Measurements from ENCODE around the gene MYO1E. TPM values are rescaled to one million over a fixed set of nuclear protein-coding genes. Genes with fewer than 3 reads are reported as not detected.
"Not testable (repeated sequence)": the region's sequence is repeated elsewhere in the genome, so short reads cannot be mapped to it uniquely, and the experiment has no call there.

The MYO1E gene
- total RNA-seq, 1 experiment from 2014 or later, result 34.0 TPM

DNA sequence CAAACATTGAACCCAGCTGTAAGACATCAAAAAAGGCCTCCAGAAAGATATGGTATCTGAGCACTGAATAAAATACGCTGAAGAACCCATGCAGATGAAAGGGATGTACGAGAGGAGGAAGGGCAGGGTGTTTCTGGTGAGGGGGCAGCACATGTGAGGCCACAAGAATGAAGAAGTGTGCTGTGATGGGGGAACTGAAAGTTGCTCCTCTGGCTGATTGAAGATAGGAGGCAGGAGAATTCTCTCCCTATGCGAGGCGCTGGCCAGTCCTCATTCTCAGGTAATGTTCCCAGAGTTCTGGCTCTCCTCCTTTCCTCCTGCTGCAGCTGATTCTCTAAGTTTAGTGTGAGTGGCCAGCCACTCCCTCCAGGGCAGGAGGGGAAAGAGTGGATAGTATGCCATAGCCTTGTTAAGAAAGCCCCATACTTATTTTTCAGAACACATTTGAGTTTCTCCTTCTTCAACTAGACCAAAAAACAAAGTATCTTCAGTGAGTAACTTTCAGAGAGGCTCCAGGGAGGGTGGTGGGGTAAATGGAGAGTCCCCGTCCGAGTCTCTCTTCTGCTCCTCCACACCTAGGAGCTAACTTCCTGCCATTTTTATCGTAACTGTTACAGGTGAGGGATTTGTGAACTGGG, 26.9 kb upstream of the MYO1E start:
- no peak overlapping the region for H3K4me3 ChIP-seq (ENCODE audit: insufficient read depth, low read depth, low read length)
- DNase-seq, result no peak
- no peaks in the 10 kb centered on the region for H3K36me3 ChIP-seq (replicated peaks; ENCODE audit: control insufficient read depth, insufficient read depth, low read length)
- H3K27me3 ChIP-seq (ENCODE audit: control insufficient read depth, insufficient read depth, low read length), result peaks cover 8% of the 10 kb centered on the region; the same call in 1 of the 2 replicates

DNA sequence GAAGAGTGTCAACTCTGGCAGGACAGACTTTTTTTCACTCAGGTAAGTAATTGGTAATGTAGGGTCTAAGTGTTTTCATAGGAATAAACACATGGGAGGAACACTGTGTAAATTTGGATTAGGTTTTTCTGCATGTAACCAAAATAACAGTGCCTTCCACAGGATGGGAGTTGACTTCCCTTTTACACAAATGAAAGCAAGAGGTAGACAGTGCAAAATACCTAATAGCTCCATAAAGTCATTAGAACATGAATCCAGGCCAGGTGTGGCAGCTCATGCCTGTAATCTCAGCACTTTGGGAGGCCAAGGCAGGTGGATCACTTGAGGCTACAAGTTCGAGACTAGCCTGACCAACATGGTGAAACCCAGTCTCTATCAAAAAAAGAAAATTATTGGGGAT, 25.5 kb upstream of the MYO1E start:
- H3K27me3 ChIP-seq (ENCODE audit: control insufficient read depth, insufficient read depth, low read length), result peaks cover 7% of the 10 kb centered on the region; the same call in 1 of the 2 replicates
- no peak for DNase-seq
- no peak overlapping the region for H3K4me3 ChIP-seq (ENCODE audit: insufficient read depth, low read depth, low read length)
- H3K36me3 ChIP-seq (replicated peaks; ENCODE audit: control insufficient read depth, insufficient read depth, low read length), result no peaks in the 10 kb centered on the region

DNA sequence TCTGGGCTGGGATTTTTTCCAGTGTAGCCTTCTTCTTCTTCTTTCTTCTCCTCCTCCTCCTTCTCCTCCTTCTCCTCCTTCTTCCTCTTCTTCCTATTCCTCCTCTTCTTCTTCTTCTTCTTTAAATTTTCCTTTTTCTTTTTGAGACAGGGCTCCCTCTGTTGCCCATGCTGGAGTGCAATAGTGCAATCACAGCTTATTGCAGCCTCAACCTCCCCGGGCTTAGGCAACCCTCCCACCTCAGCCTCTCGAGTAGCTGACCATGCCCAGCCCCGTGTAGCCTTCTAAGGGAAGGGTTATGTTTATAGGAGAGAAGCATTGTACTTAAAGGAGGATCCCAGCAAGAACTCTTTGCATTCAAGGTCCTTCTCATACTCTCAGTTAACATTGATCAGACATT, 24.0 kb upstream of the MYO1E start:
- no peak for DNase-seq
- no peaks in the 10 kb centered on the region for H3K36me3 ChIP-seq (replicated peaks; ENCODE audit: control insufficient read depth, insufficient read depth, low read length)
- H3K27me3 ChIP-seq (ENCODE audit: control insufficient read depth, insufficient read depth, low read length), result peaks cover 7% of the 10 kb centered on the region; the same call in 1 of the 2 replicates
- no peak overlapping the region for H3K4me3 ChIP-seq (ENCODE audit: insufficient read depth, low read depth, low read length)

DNA sequence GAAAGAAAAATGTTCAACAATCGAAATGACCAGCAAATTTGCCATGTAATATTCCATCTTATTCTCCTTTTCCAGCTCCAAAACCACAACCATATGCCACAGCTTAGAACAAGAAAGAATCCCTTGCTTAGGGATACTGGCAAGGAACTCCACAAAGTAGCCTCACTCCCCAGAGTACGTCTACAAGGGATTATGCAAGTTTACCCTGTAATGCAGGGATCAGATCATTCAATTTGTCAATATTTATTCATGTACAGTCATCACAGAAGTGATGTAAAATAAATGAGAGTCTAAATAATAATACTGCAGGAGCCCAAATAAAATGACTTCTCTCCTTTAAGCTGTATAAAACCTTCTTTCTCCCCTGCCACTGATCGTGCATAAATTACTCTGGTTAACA, 23.5 kb upstream of the MYO1E start:
- DNase-seq, result no peak
- Histone ChIP-seq H3K27me3 (ENCODE audit: control insufficient read depth, insufficient read depth, low read length) (peaks cover 7% of the 10 kb centered on the region; the same call in 1 of the 2 replicates), H3K4me3 (ENCODE audit: insufficient read depth, low read depth, low read length) (no peak overlapping the region), H3K36me3 (replicated peaks; ENCODE audit: control insufficient read depth, insufficient read depth, low read length) (no peaks in the 10 kb centered on the region)

DNA sequence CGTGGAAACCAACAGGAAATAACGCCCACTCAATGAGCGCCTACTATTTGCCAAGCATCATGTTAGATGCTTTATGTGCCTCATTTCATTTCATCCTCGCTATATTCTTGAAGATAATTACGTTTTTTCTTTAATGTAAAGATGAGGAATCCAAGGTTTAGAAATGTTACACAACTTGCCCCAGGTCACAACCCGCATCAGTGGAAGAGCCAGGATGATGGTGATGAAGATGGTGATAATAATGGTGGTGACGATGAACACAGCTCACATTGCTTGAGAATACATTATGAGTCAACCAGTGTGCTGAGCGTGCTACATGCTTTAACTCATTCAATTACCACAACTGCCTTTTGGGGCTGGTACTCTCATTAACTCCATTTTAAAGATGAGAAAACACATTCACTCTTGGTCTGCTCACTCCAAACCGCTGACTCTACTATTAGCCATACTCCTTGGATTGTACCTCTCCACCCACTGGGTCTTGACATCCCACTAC, 21.5 kb upstream of the MYO1E start:
- no peaks in the 10 kb centered on the region for H3K27me3 ChIP-seq (ENCODE audit: control insufficient read depth, insufficient read depth, low read length)
- DNase-seq, result no peak
- no peaks in the 10 kb centered on the region for H3K36me3 ChIP-seq (replicated peaks; ENCODE audit: control insufficient read depth, insufficient read depth, low read length)
- H3K4me3 ChIP-seq (ENCODE audit: insufficient read depth, low read depth, low read length), result no peak overlapping the region

DNA sequence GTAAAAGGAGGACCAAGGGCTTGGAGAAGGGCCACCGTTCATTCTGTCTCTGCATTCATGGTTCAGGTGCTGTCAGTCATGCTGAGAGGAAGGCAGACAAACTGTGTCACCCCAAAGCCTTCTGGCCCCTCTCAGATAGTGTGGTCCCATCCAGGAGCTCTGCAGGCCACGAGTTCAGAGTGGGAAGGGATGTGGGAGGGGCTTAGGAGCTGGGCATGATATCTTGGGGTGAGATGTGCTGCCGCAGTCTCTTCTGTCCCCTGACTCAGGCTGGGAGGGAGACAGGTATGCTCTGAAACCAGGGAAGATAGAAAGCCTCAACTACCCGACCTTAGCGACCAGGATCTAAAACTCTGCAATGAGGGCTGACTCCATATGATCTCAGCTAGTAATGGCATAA, 19.6 kb upstream of the MYO1E start:
- no peaks in the 10 kb centered on the region for H3K27me3 ChIP-seq (ENCODE audit: control insufficient read depth, insufficient read depth, low read length)
- H3K36me3 ChIP-seq (replicated peaks; ENCODE audit: control insufficient read depth, insufficient read depth, low read length), result no peaks in the 10 kb centered on the region
- no peak overlapping the region for H3K4me3 ChIP-seq (ENCODE audit: insufficient read depth, low read depth, low read length)
- no peak for DNase-seq

DNA sequence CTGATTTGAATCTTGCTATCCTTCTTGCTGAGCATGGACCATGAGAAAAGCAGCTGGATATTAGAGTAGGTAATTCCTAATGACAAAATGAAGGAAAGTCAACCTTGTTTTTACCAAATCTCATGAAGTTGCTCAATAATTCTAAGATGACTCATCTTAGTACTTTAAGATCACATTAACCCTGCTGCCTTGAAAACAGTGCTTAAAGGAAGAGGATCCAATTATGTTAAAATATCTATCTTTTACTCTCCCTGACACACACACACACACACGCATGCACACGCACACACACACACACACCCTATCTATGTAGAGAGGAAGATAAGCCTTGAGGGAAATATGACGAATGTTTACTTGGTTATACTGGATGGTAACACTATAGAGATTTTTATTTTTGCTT, 16.0 kb upstream of the MYO1E start:
- no peak for DNase-seq

DNA sequence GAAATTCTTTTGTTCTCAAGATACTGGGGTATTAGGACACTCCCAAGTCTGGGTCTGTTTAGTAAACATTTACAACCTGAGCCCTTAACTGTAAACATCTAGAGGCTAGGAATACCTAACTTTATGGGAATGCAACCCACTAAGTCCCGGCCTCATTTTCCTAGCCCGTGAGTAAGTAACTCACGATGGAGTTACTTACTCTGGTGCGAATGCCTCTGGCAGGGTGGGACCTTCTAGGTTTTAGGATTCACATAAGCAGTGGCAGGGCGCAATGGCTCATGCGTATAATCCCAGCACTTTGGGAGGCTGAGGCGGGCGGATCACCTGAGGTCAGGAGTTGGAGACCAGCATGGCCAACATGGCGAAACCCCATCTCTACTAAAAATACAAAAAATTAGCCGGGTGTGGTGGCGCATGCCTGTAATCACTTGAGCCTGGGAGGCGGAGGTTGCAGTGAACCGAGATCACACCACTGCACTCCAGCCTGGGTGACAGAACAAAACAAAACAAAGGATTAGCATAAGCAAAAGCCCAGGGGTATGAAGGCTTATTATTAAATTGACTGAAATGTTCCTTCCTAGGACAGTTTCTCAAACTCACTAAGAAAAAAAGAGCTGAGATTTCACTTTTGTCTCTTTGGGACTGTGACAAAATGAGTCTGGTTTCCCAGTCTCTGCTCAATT, 14.7 kb upstream of the MYO1E start:
- H3K4me3 ChIP-seq (ENCODE audit: insufficient read depth, low read depth, low read length); H3K27me3 ChIP-seq (ENCODE audit: control insufficient read depth, insufficient read depth, low read length); DNase-seq; H3K36me3 ChIP-seq (replicated peaks; ENCODE audit: control insufficient read depth, insufficient read depth, low read length): not testable (repeated sequence)

More for the DNA sequence above, 16.0 kb upstream of the MYO1E start:
- no peaks in the 10 kb centered on the region for H3K27me3 ChIP-seq (ENCODE audit: control insufficient read depth, insufficient read depth, low read length)
- no peak overlapping the region for H3K4me3 ChIP-seq (ENCODE audit: insufficient read depth, low read depth, low read length)
- H3K36me3 ChIP-seq (replicated peaks; ENCODE audit: control insufficient read depth, insufficient read depth, low read length), result no peaks in the 10 kb centered on the region

DNA sequence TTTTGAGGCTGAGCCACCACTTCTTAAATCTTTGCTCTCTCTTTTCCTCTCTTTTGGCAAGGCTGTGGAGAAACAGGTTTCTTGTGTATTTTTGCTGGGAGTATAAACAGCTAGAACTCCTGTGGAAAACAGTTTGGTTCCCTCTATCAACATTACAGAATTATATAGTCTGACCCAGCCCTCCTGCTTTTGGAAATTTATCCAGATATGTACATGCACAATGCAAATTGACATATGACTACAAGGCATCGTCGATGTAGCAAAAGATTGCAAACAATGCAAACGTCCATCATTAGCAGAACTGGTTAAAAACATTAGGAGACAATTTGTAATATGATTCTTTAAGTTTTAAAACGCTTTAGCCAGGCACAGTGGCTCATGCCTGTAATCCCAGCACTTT, 12.5 kb upstream of the MYO1E start:
- DNase-seq, result no peak
- H3K36me3 ChIP-seq (replicated peaks; ENCODE audit: control insufficient read depth, insufficient read depth, low read length), result peaks cover 2% of the 10 kb centered on the region; the same call in 1 of the 2 replicates
- no peak overlapping the region for H3K4me3 ChIP-seq (ENCODE audit: insufficient read depth, low read depth, low read length)
- no peaks in the 10 kb centered on the region for H3K27me3 ChIP-seq (ENCODE audit: control insufficient read depth, insufficient read depth, low read length)

DNA sequence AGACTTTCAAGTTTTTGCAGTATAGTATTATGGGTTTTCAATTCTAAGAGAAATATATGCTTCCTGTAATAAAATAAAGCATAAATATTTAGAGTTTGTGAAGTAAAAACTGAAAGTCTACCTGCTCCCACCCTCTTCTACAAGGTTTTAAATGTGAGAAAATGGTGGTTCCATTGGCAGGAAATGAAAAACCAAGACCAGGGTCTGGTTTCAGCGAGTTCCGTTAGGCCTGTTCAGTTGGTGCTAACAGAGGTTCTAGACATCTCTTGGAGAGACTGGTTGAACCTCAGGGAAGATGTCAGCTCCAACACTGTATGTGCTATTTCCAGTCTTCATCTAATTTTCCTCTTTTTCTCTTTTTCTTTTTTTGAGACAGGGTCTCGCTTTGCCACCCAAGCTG, 11.8 kb upstream of the MYO1E start:
- no peak overlapping the region for H3K4me3 ChIP-seq (ENCODE audit: insufficient read depth, low read depth, low read length)
- H3K27me3 ChIP-seq (ENCODE audit: control insufficient read depth, insufficient read depth, low read length), result no peaks in the 10 kb centered on the region
- DNase-seq, result no peak
- peaks cover 2% of the 10 kb centered on the region; the same call in 1 of the 2 replicates for H3K36me3 ChIP-seq (replicated peaks; ENCODE audit: control insufficient read depth, insufficient read depth, low read length)

DNA sequence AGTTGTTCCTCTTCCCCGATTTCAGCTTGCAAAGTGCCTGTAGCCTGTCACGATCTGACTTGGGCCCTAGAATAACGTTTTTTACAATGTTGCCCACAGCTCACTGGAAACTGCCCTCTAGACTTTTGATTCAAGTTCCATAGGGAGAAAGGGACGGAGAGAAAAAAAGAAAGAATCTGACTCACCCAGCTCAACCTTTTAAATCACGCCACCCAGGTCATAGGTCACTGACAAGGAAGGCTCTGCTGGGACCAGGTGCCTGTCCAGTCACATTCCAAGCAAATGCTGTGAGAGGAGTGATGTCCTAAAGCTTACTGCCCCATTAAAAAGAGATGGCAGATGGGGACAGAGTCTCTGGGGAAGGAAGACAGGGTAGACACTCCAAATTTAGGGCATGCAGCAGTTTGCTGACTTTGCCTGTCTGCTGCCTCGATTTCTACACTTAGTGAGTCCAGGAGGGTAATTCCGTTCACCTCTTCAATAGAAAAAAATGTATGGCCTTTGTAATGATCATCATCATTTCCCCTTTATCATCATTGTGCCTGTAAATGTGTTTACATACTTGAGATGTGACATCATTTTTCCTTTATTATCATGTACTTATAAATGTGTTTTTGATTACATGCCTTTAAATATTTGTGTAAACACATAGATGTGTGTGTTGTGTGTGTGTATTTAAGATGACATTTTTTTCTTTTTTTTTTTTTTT, 8.4 kb upstream of the MYO1E start:
- Histone ChIP-seq H3K4me3 (ENCODE audit: insufficient read depth, low read depth, low read length) (no peak overlapping the region), H3K36me3 (replicated peaks; ENCODE audit: control insufficient read depth, insufficient read depth, low read length) (peaks cover 2% of the 10 kb centered on the region; the same call in 1 of the 2 replicates), H3K27me3 (ENCODE audit: control insufficient read depth, insufficient read depth, low read length) (no peaks in the 10 kb centered on the region)
- no peak for DNase-seq

DNA sequence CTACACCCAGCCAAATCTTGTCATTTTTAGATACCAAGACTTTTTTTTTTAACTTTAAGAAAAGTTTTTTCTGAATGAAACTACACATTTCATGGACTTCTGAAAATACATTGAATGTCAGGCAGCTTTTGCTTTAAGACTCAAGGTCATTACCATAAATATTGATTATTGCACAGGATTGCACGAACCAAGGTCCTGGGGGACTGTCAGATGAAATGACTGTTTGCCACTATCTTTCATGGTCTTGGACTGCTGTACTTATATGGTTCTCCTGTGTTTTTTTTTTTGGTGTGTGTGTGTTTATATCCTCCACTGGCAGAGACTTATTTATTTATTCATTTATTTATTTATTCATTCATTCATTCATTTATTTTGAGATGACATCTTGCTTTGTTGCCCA, 6.9 kb upstream of the MYO1E start:
- no peaks in the 10 kb centered on the region for H3K27me3 ChIP-seq (ENCODE audit: control insufficient read depth, insufficient read depth, low read length)
- DNase-seq, result no peak
- peaks cover 2% of the 10 kb centered on the region; the same call in 1 of the 2 replicates for H3K36me3 ChIP-seq (replicated peaks; ENCODE audit: control insufficient read depth, insufficient read depth, low read length)
- no peak overlapping the region for H3K4me3 ChIP-seq (ENCODE audit: insufficient read depth, low read depth, low read length)

DNA sequence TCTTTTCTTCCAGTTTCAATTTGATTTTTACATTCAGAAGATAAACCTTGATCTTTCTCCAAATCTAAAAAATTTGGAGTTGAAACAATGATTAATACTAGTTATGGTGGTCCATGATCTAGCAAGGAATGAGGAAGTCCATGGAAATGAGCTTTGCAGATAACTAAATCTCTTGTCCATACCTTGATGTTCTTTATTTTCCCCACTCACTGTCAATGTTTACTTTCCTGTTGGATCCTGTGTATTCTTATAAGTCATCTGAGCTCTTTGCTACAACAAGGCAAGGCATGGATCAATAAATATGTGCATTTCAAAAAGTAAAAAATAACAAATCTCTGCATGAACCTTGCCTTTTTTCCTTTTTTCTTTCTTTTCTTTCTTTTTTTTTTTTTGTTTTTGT, 6.2 kb upstream of the MYO1E start:
- Histone ChIP-seq H3K27me3 (ENCODE audit: control insufficient read depth, insufficient read depth, low read length) (no peaks in the 10 kb centered on the region), H3K4me3 (ENCODE audit: insufficient read depth, low read depth, low read length) (no peak overlapping the region), H3K36me3 (replicated peaks; ENCODE audit: control insufficient read depth, insufficient read depth, low read length) (peaks cover 2% of the 10 kb centered on the region; the same call in 1 of the 2 replicates)
- no peak for DNase-seq

DNA sequence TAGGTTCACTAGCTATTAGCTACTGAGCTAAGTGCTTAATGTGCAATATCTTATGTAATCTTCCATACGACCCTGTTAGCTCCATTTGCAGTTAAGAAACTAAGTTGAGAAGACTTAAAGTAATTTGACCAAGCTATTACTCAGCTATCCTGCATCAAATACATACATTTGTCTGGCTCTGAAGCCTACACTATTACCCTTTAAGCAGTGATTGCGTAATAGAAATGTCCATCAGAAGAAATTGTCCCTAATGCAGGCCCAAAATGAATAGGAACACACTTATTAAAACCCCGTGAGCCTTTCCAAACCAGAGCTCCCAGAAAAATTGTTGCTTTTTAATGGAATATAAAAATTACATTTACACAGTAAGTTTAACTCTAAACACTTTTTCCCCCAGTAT, 5.3 kb upstream of the MYO1E start:
- no peaks in the 10 kb centered on the region; the same call in 1 of the 2 replicates for H3K27me3 ChIP-seq (ENCODE audit: control insufficient read depth, insufficient read depth, low read length)
- H3K4me3 ChIP-seq (ENCODE audit: insufficient read depth, low read depth, low read length), result no peak overlapping the region
- no peak for DNase-seq
- peaks cover 2% of the 10 kb centered on the region; the same call in 1 of the 2 replicates for H3K36me3 ChIP-seq (replicated peaks; ENCODE audit: control insufficient read depth, insufficient read depth, low read length)

DNA sequence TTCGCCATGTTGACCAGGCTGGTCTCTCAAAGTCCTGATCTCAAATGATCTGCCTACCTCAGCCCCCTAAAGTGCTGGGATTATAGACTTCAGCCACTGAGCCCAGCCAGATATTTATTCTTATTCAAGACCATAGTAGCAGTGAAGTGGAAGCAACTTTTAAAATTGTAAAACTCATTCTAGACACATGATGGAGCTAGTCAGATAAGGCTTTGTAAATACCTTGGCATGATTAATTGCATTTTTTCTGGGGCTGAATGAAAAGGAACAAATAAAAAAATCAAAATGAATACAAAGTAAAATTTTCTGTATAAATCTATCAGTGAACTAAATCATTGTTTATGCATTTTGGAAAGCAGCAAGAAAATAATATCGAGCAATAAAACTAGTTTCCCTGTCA, 4.1 kb upstream of the MYO1E start:
- no peak for DNase-seq

More for the DNA sequence above, 4.1 kb upstream of the MYO1E start:
- Histone ChIP-seq H3K36me3 (replicated peaks; ENCODE audit: control insufficient read depth, insufficient read depth, low read length) (peaks cover under 1% of the 10 kb centered on the region; the same call in 1 of the 2 replicates), H3K4me3 (ENCODE audit: insufficient read depth, low read depth, low read length) (no peak overlapping the region), H3K27me3 (ENCODE audit: control insufficient read depth, insufficient read depth, low read length) (peaks cover 4% of the 10 kb centered on the region; the same call in 1 of the 2 replicates)
